GM23338 (cell line): ENCODE data around the gene DXO. TPM values are rescaled to one million over a fixed set of nuclear protein-coding genes. Genes with fewer than 3 reads are reported as not detected.

ENCODE experiments used
- ATAC-seq: fragments of 200-7000 bp; cut with Tn5 transposase; 3 replicates; pipeline ENCODE4 v1.9.1; 2020
- DNase-seq: peaks from one replicate; pipeline ENCODE4 v3.0.0-alpha.2; 2015; ENCODE audit warnings: low spot score
- H2AFZ ChIP-seq: fragments of 200-600 bp; sonication (generic); 2 replicates; pipeline ENCODE4 v1.8.0; 2016; ENCODE audit warnings: antibody characterized with exemption, mild to moderate bottlenecking, moderate library complexity
- H3F3A ChIP-seq: fragments of 200-600 bp; sonication (generic); replicated peaks from 2 replicates; pipeline ENCODE4 v1.8.0; 2017; ENCODE audit warnings: antibody characterized with exemption, mixed run types, low read depth
- H3K27ac ChIP-seq: fragments of 200-600 bp; sonication (generic); 2 replicates; pipeline ENCODE4 v1.6.1; 2016; ENCODE audit warnings: low read depth
- H3K27me3 ChIP-seq: fragments of 200-600 bp; sonication (generic); 2 replicates; pipeline ENCODE4 v1.8.0; 2016; ENCODE audit warnings: mild to moderate bottlenecking, mixed run types, moderate library complexity; ENCODE audit not compliant: insufficient read depth
- H3K36me3 ChIP-seq: fragments of 200-600 bp; sonication (generic); 2 replicates; pipeline ENCODE4 v1.8.0; 2016; ENCODE audit warnings: mild to moderate bottlenecking; ENCODE audit not compliant: insufficient read depth
- H3K4me1 ChIP-seq: fragments of 200-600 bp; sonication (generic); 2 replicates; pipeline ENCODE4 v1.8.0; 2016; ENCODE audit warnings: mild to moderate bottlenecking, moderate library complexity; ENCODE audit not compliant: insufficient read depth
- H3K4me2 ChIP-seq: fragments of 200-600 bp; sonication (generic); 2 replicates; pipeline ENCODE4 v1.7.1; 2017; ENCODE audit warnings: mixed run types
- H3K4me3 ChIP-seq: fragments of 200-600 bp; sonication (generic); 2 replicates; pipeline ENCODE4 v1.6.1; 2016; ENCODE audit warnings: mixed run types
- H3K79me2 ChIP-seq: fragments of 200-600 bp; sonication (generic); replicated peaks from 2 replicates; pipeline ENCODE4 v1.8.0; 2017; ENCODE audit warnings: mild to moderate bottlenecking; ENCODE audit not compliant: insufficient read depth
- H3K9me2 ChIP-seq: fragments of 200-600 bp; sonication (generic); 2 replicates; pipeline ENCODE4 v1.8.0; 2017; ENCODE audit not compliant: insufficient read depth
- H4K20me1 ChIP-seq: fragments of 200-600 bp; sonication (generic); replicated peaks from 2 replicates; pipeline ENCODE4 v1.8.0; 2017; ENCODE audit warnings: mild to moderate bottlenecking; ENCODE audit not compliant: insufficient read depth
- H3K27ac Mint-ChIP-seq: 2 replicates; pipeline ENCODE4 v1.8.0; 2020; ENCODE audit warnings: inconsistent platforms, mild to moderate bottlenecking, moderate library complexity, mixed read lengths
- H3K27me3 Mint-ChIP-seq: 3 replicates; pipeline ENCODE4 v1.8.0; 2022; ENCODE audit warnings: low read depth, mild to moderate bottlenecking, moderate library complexity, mixed read lengths, inconsistent platforms; ENCODE audit not compliant: insufficient read depth, poor library complexity
- H3K36me3 Mint-ChIP-seq: 3 replicates; pipeline ENCODE4 v1.8.0; 2021; ENCODE audit warnings: low read depth, mild to moderate bottlenecking, inconsistent platforms, moderate library complexity, mixed read lengths
- H3K4me1 Mint-ChIP-seq: 3 replicates; pipeline ENCODE4 v1.8.0; 2020; ENCODE audit warnings: mild to moderate bottlenecking, inconsistent platforms, mixed read lengths
- H3K4me3 Mint-ChIP-seq: 3 replicates; pipeline ENCODE4 v1.8.0; 2021; ENCODE audit warnings: moderate library complexity, mild to moderate bottlenecking, inconsistent platforms, mixed read lengths
- H3K9me3 Mint-ChIP-seq: 3 replicates; pipeline ENCODE4 v1.8.0; 2020; ENCODE audit warnings: moderate library complexity, mild to moderate bottlenecking, inconsistent platforms, mixed read lengths
- CTCF ChIP-seq, 2 experiments: fragments of 200-600 bp in 1 of 2; sonication (generic) in 1 of 2; conservative IDR thresholded peaks; 2 replicates each; pipeline versions ENCODE4 v1.5.1 to v1.6.1; 2016 to 2017; ENCODE audit warnings: antibody characterized with exemption in 2 of 2, low read depth in 2 of 2, mild to moderate bottlenecking in 2 of 2, moderate library complexity in 1 of 2
- EZH2 ChIP-seq: fragments of 200-600 bp; sonication (generic); IDR thresholded peaks from one replicate; pipeline ENCODE4 v1.8.0; 2017; ENCODE audit warnings: antibody characterized with exemption, mild to moderate bottlenecking, low read depth; ENCODE audit not compliant: unreplicated experiment
- EZH2phosphoT487 ChIP-seq: fragments of 200-600 bp; sonication (generic); IDR thresholded peaks from one replicate; pipeline ENCODE4 v1.8.1; 2018; ENCODE audit warnings: antibody characterized with exemption; ENCODE audit not compliant: unreplicated experiment
- ZNF114 ChIP-seq: fragments of 250-450 bp; sonication (Bioruptor Pico); IDR thresholded peaks from 2 replicates; pipeline ENCODE4 v1.5.0; 2020; ENCODE audit warnings: mild to moderate bottlenecking, moderate library complexity
- ZNF331 ChIP-seq: fragments of 250-450 bp; sonication (Bioruptor Pico); IDR thresholded peaks from 2 replicates; pipeline ENCODE4 v1.5.0; 2020; ENCODE audit warnings: low read depth, mild to moderate bottlenecking, moderate library complexity
- ZNF462 ChIP-seq: fragments of 250-450 bp; sonication (Bioruptor Pico); IDR thresholded peaks from 2 replicates; pipeline ENCODE4 v1.5.0; 2020; ENCODE audit warnings: mild to moderate bottlenecking, moderate library complexity
- polyA plus RNA-seq: library from polyadenylated mRNA; unstranded; fragments of >200 nt; fragmentation: Nextera tagmentation; extraction: Ambion mirVana; gene quantifications from 2 replicates; pipeline ENCODE4 v1.2.1, GENCODE V29; 2016
- total RNA-seq: library from RNA; depleted of rRNA; stranded (reverse); fragments of >200 nt; shearing (Covaris generic); gene quantifications from 2 replicates; pipeline ENCODE4 v1.2.3, GENCODE V29; 2014

DXO gene
- total and polyA plus RNA-seq, 2 experiments from 2014 or later: 15.6 to 19.7 TPM

- TF ChIP-seq EZH2: no peak
- TF ChIP-seq ZNF331 (CRISPR knock-in tag): 0 out of 2 replicates have a peak, but pooled peaks have one; percentile 44
- TF ChIP-seq ZNF114 (CRISPR knock-in tag): 0 out of 2 replicates have a peak, but pooled peaks have one; percentile 66
- TF ChIP-seq ZNF462 (CRISPR knock-in tag): no peak
- no peak for TF ChIP-seq CTCF (conservative IDR thresholded peaks at IDR 0.05; ENCODE audit: low read depth in 2 of 2)
- no peak for TF ChIP-seq EZH2phosphoT487
- Histone ChIP-seq H3K36me3 (peaks cover 5% of the 10 kb centered on the region; the same call in 1 of the 2 replicates), H3K4me3 (peak overlapping the region; percentile 76), H3K79me2 (peaks cover 14% of the 10 kb centered on the region), H2AFZ (peak overlapping the region; percentile 88), H3K4me2 (peak overlapping the region; percentile 85), H3K27ac (peak overlapping the region; percentile 89), H3K27me3 (no peaks in the 10 kb centered on the region), H3K9me2 (no peaks in the 10 kb centered on the region), H4K20me1 (no peaks in the 10 kb centered on the region), H3K4me1 (peaks cover 6% of the 10 kb centered on the region), H3F3A (peaks cover 9% of the 10 kb centered on the region)
- DNase-seq (no peak), ATAC-seq (peak; percentile 27)
- peak overlapping the region; percentile 99 for H3K27ac Mint-ChIP-seq
- H3K27me3 Mint-ChIP-seq: peaks cover 24% of the 10 kb centered on the region
- H3K4me3 Mint-ChIP-seq: peak overlapping the region; percentile 89
- H3K9me3 Mint-ChIP-seq: peaks cover 19% of the 10 kb centered on the region; the same call in 2 of the 3 replicates
- H3K36me3 Mint-ChIP-seq: peaks cover 59% of the 10 kb centered on the region
- peaks cover 8% of the 10 kb centered on the region for H3K4me1 Mint-ChIP-seq
Observed at GRCh38 chr6:31971279-31971992, 502 bp downstream of the DXO start.
